HFFc6 (cell line): Measurements from ENCODE around the gene ASB2. TPM values are rescaled to one million over a fixed set of nuclear protein-coding genes. Genes with fewer than 3 reads are reported as not detected.

Experiments
- DNase-seq: peaks from one replicate; pipeline ENCODE4 v3.0.0-alpha.2; 2018
- H3K27ac Mint-ChIP-seq: 2 replicates; pipeline ENCODE4 v1.8.0; 2020; ENCODE audit warnings: mild to moderate bottlenecking, mixed read lengths
- H3K27me3 Mint-ChIP-seq: 2 replicates; pipeline ENCODE4 v1.8.0; 2021; ENCODE audit warnings: mild to moderate bottlenecking, moderate library complexity, mixed read lengths; ENCODE audit not compliant: insufficient read depth
- H3K36me3 Mint-ChIP-seq: 2 replicates; pipeline ENCODE4 v1.8.0; 2021; ENCODE audit warnings: low read depth, mixed read lengths
- H3K4me1 Mint-ChIP-seq: 2 replicates; pipeline ENCODE4 v1.8.0; 2020; ENCODE audit warnings: low read depth, mixed read lengths
- H3K4me3 Mint-ChIP-seq: 2 replicates; pipeline ENCODE4 v1.8.0; 2020; ENCODE audit warnings: mild to moderate bottlenecking, moderate library complexity, mixed read lengths
- H3K9me3 Mint-ChIP-seq: 2 replicates; pipeline ENCODE4 v1.8.0; 2020; ENCODE audit warnings: mild to moderate bottlenecking, mixed read lengths
- total RNA-seq, 6 experiments: library from RNA; stranded (reverse); fragmentation: NEBNext Ultra II Directional; extraction: Animal tissue kit (Norgen Biotek cat#: 25700); gene quantifications; 2 replicates in 1 of 6; 3 replicates in 5 of 6; pipeline ENCODE4 v1.2.3, GENCODE V29; 2021
- TF ChIP-seq, protein P1 (sequence below): fragments of 200-600 bp; sonication (generic); IDR thresholded peaks from 2 replicates; pipeline ENCODE4 v1.5.0; 2021; ENCODE audit warnings: antibody characterized with exemption, mild to moderate bottlenecking

Gene ASB2
- total RNA-seq, 6 experiments from 2014 or later: not detected

DNA sequence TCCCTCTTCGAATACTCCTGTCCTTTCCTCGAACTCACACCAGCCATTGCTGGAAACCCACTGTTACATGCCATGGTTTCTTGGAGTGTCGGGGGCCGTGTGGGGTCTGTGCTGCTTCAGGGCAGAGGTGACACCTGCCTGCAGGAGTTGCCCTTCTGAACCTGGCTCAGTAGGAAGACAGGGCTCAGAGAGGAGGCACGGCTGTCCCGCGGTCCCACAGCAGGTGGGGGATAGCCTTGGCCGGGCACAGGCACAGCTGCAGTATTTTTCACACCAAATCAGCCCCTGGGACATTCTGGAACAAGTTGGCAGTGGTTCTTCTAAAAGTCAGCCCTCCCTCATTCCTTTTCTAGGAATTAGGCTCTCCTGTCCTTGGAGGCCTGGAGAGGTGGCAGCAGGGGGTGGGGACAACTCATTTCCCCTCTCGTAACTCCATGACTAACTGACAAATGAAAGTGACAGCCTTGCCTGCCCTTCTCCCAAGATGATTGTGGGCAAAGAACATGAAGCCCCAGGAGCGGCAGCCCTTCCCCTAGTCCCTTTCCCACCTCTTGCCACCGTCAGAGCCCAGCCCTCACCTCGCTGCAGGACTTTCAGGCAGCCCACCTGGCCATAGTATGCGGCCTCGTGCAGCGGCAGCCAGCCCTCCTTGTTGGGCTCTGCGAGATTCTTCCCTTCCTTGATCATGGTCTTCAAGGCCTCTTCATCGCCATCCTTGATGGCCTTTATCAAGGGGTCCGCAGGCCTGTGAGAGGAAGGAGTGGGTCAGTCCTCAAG lies 22.4 kb downstream of the ASB2 start:
- no peak overlapping the region for H3K27ac Mint-ChIP-seq
- peaks cover 10% of the 10 kb centered on the region for H3K27me3 Mint-ChIP-seq
- no peak overlapping the region for H3K4me3 Mint-ChIP-seq
- no peak for DNase-seq
- TF ChIP-seq, protein P1, sequence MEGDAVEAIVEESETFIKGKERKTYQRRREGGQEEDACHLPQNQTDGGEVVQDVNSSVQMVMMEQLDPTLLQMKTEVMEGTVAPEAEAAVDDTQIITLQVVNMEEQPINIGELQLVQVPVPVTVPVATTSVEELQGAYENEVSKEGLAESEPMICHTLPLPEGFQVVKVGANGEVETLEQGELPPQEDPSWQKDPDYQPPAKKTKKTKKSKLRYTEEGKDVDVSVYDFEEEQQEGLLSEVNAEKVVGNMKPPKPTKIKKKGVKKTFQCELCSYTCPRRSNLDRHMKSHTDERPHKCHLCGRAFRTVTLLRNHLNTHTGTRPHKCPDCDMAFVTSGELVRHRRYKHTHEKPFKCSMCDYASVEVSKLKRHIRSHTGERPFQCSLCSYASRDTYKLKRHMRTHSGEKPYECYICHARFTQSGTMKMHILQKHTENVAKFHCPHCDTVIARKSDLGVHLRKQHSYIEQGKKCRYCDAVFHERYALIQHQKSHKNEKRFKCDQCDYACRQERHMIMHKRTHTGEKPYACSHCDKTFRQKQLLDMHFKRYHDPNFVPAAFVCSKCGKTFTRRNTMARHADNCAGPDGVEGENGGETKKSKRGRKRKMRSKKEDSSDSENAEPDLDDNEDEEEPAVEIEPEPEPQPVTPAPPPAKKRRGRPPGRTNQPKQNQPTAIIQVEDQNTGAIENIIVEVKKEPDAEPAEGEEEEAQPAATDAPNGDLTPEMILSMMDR: no peak
- no peaks in the 10 kb centered on the region for H3K36me3 Mint-ChIP-seq
- H3K9me3 Mint-ChIP-seq: no peaks in the 10 kb centered on the region
- peaks cover 3% of the 10 kb centered on the region for H3K4me1 Mint-ChIP-seq

DNA sequence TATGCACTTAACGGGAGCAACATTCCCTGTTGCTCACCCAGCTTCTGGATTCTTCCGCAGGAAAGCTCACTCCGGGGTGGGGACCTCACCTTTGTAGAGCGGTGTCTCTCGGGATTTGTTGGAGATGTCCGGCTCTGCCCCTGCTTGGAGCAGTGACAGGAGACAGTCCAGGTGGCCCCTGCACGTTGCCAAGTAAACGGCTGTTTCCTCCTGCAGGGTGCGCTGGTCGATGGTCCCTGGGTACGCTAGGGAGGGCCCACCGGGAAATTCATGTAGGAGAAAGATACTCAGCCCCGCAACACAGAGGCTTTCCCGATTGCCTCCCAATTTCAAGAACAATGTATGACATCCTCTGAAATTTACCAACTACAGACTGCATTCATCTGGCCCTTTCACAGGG lies 23.1 kb downstream of the ASB2 start:
- TF ChIP-seq, protein P1: no peak; the same call in 1 of the 2 replicates
- H3K9me3 Mint-ChIP-seq: no peaks in the 10 kb centered on the region
- H3K4me1 Mint-ChIP-seq: no peaks in the 10 kb centered on the region
- no peaks in the 10 kb centered on the region for H3K36me3 Mint-ChIP-seq
- H3K4me3 Mint-ChIP-seq: no peak overlapping the region
- H3K27me3 Mint-ChIP-seq: peaks cover 10% of the 10 kb centered on the region
- H3K27ac Mint-ChIP-seq: no peak overlapping the region
- DNase-seq: no peak

DNA sequence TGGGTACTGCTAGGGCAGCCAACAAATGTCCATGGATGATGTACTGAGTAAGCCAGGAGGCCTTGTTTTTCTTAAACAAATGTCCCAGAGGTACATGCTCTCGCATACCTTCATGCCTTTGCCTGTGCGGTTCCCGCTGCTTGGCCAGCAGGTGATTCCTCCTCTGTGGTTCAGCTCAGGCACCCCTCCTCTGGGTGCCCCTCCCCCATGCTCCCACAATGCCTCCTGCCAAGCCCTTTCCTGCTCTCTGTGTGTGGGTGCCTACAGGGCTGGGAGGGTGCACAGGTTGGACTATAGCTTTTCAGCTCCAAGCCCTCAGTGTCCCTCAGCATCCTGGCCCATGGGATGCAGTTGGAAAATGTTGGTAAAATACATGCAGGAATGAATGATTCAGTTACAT lies 23.5 kb downstream of the ASB2 start:
- DNase-seq: no peak
- TF ChIP-seq, protein P1: no peak
- Mint-ChIP-seq H3K27me3 (peaks cover 10% of the 10 kb centered on the region), H3K9me3 (no peaks in the 10 kb centered on the region), H3K27ac (no peak overlapping the region), H3K36me3 (no peaks in the 10 kb centered on the region), H3K4me1 (no peaks in the 10 kb centered on the region), H3K4me3 (no peak overlapping the region)

GRCh38 chr14:93951635-93952540 lies 24.5 kb downstream of the ASB2 start:
- H3K36me3 Mint-ChIP-seq: no peaks in the 10 kb centered on the region
- TF ChIP-seq, protein P1: no peak
- DNase-seq: no peak
- H3K4me3 Mint-ChIP-seq: no peak overlapping the region
- H3K27ac Mint-ChIP-seq: no peak overlapping the region
- no peaks in the 10 kb centered on the region for H3K4me1 Mint-ChIP-seq
- H3K27me3 Mint-ChIP-seq: peaks cover 10% of the 10 kb centered on the region
- no peaks in the 10 kb centered on the region for H3K9me3 Mint-ChIP-seq

DNA sequence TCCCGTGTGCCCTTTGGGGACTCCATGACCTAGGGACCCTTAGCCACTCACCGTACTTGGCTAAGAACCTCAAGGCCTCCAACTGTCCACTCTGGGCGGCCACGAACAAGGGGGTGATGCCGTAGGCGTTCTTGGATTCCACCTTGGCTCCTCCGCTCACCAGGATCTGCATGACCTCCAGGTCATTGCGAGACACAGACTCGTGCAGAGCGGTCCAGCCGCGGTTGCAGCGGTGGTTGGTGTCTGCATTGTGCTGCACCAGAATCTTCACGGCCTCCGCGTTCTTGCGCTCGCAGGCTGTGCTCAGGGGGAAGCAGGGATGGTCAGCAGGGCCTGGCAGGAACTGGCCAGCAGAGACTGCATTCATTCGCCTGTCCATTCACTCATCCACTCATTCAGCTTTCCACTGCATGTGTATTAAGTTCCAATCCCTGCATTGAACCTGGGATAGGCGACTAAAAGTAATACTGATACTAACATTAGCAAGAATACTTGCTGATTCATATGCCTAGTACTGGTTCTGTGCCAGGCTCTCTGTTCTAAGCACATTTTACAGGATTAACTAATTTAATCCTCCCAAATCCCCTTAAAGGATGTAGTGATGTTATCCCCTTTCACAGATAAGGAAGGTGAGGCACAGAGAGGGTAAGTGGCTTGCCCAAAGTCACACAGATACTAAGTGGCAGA lies 25.3 kb downstream of the ASB2 start:
- H3K9me3 Mint-ChIP-seq: no peaks in the 10 kb centered on the region
- no peak for DNase-seq
- TF ChIP-seq, protein P1: no peak
- H3K36me3 Mint-ChIP-seq: no peaks in the 10 kb centered on the region
- H3K27me3 Mint-ChIP-seq: peaks cover 10% of the 10 kb centered on the region
- no peak overlapping the region for H3K27ac Mint-ChIP-seq
- peaks cover 8% of the 10 kb centered on the region for H3K4me1 Mint-ChIP-seq
- no peak overlapping the region for H3K4me3 Mint-ChIP-seq
